ENCODE data around the gene TSPAN18.

TSPAN18 gene

DNA sequence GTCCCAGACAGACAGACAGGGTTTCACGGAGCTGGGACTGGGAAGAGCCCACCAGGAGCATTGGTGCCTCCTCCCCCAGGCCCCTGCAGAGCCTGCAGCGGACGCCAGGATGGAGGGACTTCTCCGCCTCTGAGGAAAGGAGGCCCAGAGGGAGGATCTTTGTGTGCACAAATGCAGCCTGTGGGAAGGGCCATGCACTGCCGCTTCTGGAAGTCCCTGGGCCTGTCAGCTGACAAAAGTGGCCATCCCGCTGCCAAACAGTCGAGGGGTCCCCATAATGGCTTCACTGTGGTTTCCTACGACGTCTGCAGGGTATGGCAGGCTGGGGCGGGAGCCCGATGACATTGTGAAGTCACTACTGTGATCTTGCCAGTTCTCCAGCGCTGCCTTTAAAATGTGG is 150.1 kb downstream of the TSPAN18 start:
- no peak for DNase-seq (ENCODE audit: low read depth)
- TF ChIP-seq, protein P1, sequence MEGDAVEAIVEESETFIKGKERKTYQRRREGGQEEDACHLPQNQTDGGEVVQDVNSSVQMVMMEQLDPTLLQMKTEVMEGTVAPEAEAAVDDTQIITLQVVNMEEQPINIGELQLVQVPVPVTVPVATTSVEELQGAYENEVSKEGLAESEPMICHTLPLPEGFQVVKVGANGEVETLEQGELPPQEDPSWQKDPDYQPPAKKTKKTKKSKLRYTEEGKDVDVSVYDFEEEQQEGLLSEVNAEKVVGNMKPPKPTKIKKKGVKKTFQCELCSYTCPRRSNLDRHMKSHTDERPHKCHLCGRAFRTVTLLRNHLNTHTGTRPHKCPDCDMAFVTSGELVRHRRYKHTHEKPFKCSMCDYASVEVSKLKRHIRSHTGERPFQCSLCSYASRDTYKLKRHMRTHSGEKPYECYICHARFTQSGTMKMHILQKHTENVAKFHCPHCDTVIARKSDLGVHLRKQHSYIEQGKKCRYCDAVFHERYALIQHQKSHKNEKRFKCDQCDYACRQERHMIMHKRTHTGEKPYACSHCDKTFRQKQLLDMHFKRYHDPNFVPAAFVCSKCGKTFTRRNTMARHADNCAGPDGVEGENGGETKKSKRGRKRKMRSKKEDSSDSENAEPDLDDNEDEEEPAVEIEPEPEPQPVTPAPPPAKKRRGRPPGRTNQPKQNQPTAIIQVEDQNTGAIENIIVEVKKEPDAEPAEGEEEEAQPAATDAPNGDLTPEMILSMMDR (IDR thresholded peaks at IDR 0.05; ENCODE audit: control insufficient read depth, extremely low read depth, insufficient read depth), result no peak
- no peak overlapping the region for H3K4me3 ChIP-seq (ENCODE audit: low read depth, low read length)

DNA sequence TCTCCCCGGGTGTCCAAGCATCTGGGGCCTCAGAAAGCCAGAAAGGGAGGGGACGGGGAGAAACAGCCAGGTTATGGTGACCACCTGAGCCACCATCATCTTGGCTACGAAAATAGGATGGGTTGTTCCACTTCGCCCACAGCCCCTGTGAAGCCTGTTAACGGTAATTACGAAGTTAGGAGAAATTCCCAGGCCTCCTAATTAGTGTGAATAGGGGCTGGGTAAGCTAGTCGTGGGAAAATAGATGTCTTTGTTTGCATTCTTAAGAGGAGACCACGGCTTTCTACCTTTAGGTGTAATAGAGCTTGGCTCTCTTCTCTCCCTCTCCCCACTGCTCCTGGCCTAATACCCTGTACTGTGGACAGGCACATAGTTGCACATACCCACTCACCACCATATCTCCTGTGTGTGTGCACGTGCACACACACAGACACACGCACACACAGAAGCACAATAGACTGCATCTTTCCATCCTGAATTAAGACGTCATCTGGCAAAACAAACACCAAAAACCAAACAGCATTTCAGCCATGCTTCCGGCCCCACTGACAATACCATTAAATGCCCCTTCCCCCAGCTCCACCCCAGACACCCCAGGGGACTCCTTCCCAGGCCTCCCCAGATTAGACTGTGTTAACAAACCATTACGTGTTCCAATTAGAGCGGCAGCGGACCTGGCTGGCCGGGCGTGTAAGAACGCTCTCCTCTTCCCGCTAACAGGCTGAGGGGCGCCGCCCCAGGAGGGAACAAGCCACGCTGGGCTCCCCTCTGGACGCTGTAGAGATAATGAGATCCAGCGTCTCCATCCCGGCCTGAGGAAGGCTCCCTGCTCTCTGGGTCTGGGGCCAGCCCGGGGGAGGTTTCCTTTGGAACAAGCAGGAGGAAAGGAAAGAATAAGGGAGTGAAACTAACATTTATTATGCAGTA is 151.1 kb downstream of the TSPAN18 start:
- no peak overlapping the region for H3K4me3 ChIP-seq (ENCODE audit: low read depth, low read length)
- TF ChIP-seq, protein P1 (IDR thresholded peaks at IDR 0.05; ENCODE audit: control insufficient read depth, extremely low read depth, insufficient read depth), result no peak
- DNase-seq (ENCODE audit: low read depth), result no peak

DNA sequence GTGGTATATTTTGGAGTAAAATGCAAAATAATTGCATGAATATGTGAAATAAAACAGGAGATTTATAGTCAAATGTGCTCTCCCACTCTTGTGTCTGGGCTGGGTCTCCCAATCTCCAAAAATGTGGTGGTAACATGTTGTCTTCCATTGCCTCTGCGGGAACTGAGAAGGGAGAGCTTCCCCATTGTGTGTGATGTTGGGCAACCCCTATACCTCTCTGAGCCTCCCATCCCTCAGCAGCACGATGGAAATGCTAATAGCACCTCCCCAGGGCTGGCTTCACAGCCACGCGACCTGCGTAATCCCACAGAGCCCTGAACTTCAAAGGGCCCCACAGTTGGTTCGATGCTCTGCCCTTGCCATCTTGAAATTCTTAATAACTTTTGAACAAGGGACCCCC is 151.9 kb downstream of the TSPAN18 start:
- H3K4me3 ChIP-seq (ENCODE audit: low read depth, low read length), result no peak overlapping the region
- no peak for DNase-seq (ENCODE audit: low read depth)
- TF ChIP-seq, protein P1 (IDR thresholded peaks at IDR 0.05; ENCODE audit: control insufficient read depth, extremely low read depth, insufficient read depth), result no peak

DNA sequence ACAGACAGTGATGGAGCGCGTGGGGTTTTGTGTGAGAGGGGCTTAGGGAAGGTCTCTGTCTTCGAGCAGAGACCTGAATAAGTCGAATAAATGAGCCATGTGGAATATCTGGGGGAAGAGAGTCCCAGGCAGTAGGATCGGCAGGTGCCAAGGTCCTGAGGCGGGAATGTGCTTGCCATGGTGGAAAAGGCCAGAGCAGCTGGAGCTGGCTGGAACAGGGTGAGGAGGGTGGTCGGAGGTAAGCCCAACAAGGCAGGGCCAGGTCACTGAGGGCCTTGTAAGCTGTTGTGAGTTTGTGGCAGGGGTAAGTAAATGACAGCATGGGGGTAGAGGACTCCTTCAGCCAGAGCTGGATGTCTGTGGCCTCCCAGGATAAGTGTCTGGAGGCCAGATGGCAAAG is 152.7 kb downstream of the TSPAN18 start:
- DNase-seq (ENCODE audit: low read depth), result no peak
- no peak overlapping the region for H3K4me3 ChIP-seq (ENCODE audit: low read depth, low read length)
- TF ChIP-seq, protein P1 (IDR thresholded peaks at IDR 0.05; ENCODE audit: control insufficient read depth, extremely low read depth, insufficient read depth), result no peak

DNA sequence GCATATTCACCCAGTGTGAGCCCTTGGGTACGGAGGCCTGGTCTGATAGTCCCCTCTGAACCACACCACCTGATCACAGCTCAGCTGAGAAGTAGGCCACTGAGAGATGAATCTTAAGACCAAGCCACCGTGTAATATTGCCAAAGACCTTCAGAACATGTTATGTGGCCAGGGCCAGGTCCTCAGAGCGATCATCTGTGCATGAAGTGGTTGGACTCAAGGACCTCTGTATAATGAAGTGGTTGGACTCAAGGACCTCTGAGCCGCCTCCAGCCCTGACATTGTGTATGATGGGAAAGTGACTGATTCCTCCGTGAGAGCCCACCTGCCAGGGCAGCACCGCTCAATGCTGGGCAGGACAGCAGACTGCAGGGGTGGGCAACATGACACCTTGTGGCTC is 153.7 kb downstream of the TSPAN18 start:
- TF ChIP-seq, protein P1 (IDR thresholded peaks at IDR 0.05; ENCODE audit: control insufficient read depth, extremely low read depth, insufficient read depth), result no peak
- no peak overlapping the region for H3K4me3 ChIP-seq (ENCODE audit: low read depth, low read length)
- DNase-seq (ENCODE audit: low read depth), result no peak

DNA sequence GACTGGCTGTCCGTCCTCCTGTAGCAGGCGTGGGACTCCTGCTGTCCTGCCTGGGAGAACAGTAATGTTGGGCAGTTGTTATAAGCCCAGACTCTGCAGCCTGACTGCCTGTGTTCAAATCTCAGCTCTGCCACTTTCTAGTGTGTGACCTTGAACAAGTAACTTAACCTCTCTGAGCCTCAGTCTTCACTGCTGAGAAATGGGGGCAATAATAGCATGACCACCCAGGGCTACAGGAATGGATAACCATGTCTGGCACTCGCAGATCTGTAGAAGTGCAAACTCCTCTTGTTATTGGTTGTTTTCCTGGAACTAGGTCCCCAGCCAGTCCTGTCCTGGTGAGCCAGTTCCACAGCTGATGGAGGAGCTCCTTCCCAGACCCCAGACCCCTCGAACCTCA is 154.2 kb downstream of the TSPAN18 start:
- TF ChIP-seq, protein P1 (IDR thresholded peaks at IDR 0.05; ENCODE audit: control insufficient read depth, extremely low read depth, insufficient read depth), result no peak
- no peak for DNase-seq (ENCODE audit: low read depth)
- no peak overlapping the region for H3K4me3 ChIP-seq (ENCODE audit: low read depth, low read length)

DNA sequence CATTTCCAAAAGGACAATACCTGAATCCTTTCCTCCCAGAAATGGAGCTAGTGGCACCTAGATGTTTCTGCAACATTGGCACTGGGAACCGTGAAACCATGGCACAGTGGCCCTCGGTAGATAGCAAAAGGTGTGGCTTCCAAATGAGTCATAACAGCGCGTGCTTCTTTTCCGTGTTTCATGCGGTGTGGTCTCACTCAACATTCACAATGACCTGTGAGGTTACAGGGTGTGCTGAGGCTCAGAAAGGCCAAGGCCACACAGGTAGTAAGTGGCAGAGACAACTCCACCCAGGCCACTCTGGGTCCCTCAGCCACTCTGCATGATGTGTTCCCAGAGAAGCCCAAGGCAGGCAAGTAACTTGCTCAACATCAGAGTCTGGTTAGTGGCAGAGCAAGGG is 156.5 kb downstream of the TSPAN18 start:
- TF ChIP-seq, protein P1 (IDR thresholded peaks at IDR 0.05; ENCODE audit: control insufficient read depth, extremely low read depth, insufficient read depth), result no peak
- DNase-seq (ENCODE audit: low read depth), result no peak
- H3K4me3 ChIP-seq (ENCODE audit: low read depth, low read length), result no peak overlapping the region
